T-cell (primary cell): ENCODE data around the gene PPP2R5E. TPM values are rescaled to one million over a fixed set of nuclear protein-coding genes. Genes with fewer than 3 reads are reported as not detected.

Source experiments
- ATAC-seq, 4 experiments: fragments of 200-7000 bp in 3 of 4; fragments of 150-1000 bp in 1 of 4; cut with Tn5 transposase; replicated peaks in 1 of 4; 1 replicate in 3 of 4; 2 replicates in 1 of 4; pipeline ENCODE4 v1.10.0; 2021; ENCODE audit warnings: moderate library complexity in 3 of 4, mild to moderate bottlenecking in 2 of 4, moderate number of reproducible peaks in 1 of 4
- CTCF ChIA-PET, 2 donors: fragments of 300-600 bp; sonication (Branson Sonifier 250); formaldehyde crosslinking; loops; one replicate each; lab custom pipeline; 2022; ENCODE audit warnings: antibody characterized with exemption in 2 of 2; lab: Charles Lee
- POLR2A ChIA-PET, 2 donors: fragments of 300-600 bp; sonication (Branson Sonifier 250); formaldehyde crosslinking; loops; one replicate each; lab custom pipeline; 2022; ENCODE audit warnings: antibody characterized with exemption in 2 of 2; lab: Charles Lee
- DNase-seq, 35 experiments: peaks; one replicate each; pipeline versions ENCODE4 v3.0.0 to v3.0.0-alpha.2; 2013 to 2023
- H3K27ac ChIP-seq: one replicate; pipeline ENCODE4 v1.5.1; 2013; ENCODE audit warnings: low read length
- H3K27me3 ChIP-seq, 2 experiments: replicated peaks in 1 of 2; 1 replicate in 1 of 2; 2 replicates in 1 of 2; pipeline versions ENCODE4 v1.6.1 to v1.7.0; 2013; ENCODE audit warnings: low read length in 1 of 2, mixed read lengths in 1 of 2; ENCODE audit not compliant: control insufficient read depth in 2 of 2, insufficient read depth in 2 of 2; ENCODE audit errors: extremely low read depth in 1 of 2
- H3K36me3 ChIP-seq, 2 donors: 1 replicate in 1 of 2; 2 replicates in 1 of 2; pipeline versions ENCODE4 v1.6.1 to v1.7.0; 2013; ENCODE audit warnings: low read length in 1 of 2; ENCODE audit not compliant: control insufficient read depth in 2 of 2, insufficient read depth in 1 of 2; ENCODE audit errors: extremely low read depth in 1 of 2
- H3K4me1 ChIP-seq, 2 experiments: 1 replicate in 1 of 2; 2 replicates in 1 of 2; pipeline versions ENCODE4 v1.6.1 to v1.7.0; 2013; ENCODE audit warnings: low read length in 2 of 2, mixed read lengths in 1 of 2; ENCODE audit not compliant: insufficient read depth in 2 of 2, control insufficient read depth in 1 of 2; ENCODE audit errors: extremely low read depth in 1 of 2
- H3K4me3 ChIP-seq, 2 donors: 1 replicate in 1 of 2; 2 replicates in 1 of 2; pipeline versions ENCODE4 v1.5.1 to v1.7.0; 2013; ENCODE audit warnings: mild to moderate bottlenecking in 2 of 2, low read length in 1 of 2, moderate library complexity in 1 of 2; ENCODE audit not compliant: control insufficient read depth in 1 of 2; ENCODE audit errors: extremely low read depth in 1 of 2
- H3K9me3 ChIP-seq: 2 replicates; pipeline ENCODE4 v1.7.0; 2013
- H3K27ac Mint-ChIP-seq, 2 donors: one replicate each; pipeline ENCODE4 v1.8.0; 2020 to 2021; ENCODE audit warnings: mild to moderate bottlenecking in 2 of 2, mixed read lengths in 2 of 2
- H3K27me3 Mint-ChIP-seq, 2 donors: one replicate each; pipeline ENCODE4 v1.8.0; 2021 to 2022; ENCODE audit warnings: mixed read lengths in 2 of 2
- H3K36me3 Mint-ChIP-seq: one replicate; pipeline ENCODE4 v1.8.0; 2021; ENCODE audit warnings: mixed read lengths
- H3K4me1 Mint-ChIP-seq, 3 donors: one replicate each; pipeline ENCODE4 v1.8.0; 2020 to 2022; ENCODE audit warnings: mixed read lengths in 3 of 3, mild to moderate bottlenecking in 1 of 3
- H3K4me3 Mint-ChIP-seq, 3 donors: one replicate each; pipeline ENCODE4 v1.8.0; 2020 to 2022; ENCODE audit warnings: mild to moderate bottlenecking in 3 of 3, mixed read lengths in 3 of 3, moderate library complexity in 3 of 3
- H3K9me3 Mint-ChIP-seq, 3 donors: one replicate each; pipeline ENCODE4 v1.8.0; 2020 to 2022; ENCODE audit warnings: mixed read lengths in 3 of 3
- WGBS: methylation state at CpG from one replicate; pipeline ENCODE4 v1.1.5; 2013; ENCODE audit warnings: missing lambda C conversion rate; ENCODE audit not compliant: insufficient coverage; 5-methylcytosine and 5-hydroxymethylcytosine counted together
- total RNA-seq, 35 experiments: library from RNA in 6 of 35; stranded (reverse) in 6 of 35; fragments of 120-200 nt in 1 of 35; gene quantifications; one replicate each; pipeline versions ENCODE4 v1.2.1 to v1.2.4 and lab custom pipeline; 2013 to 2026

The PPP2R5E gene
- total RNA-seq, 5 donors from 2014 or later (not counting 1 experiment from before 2014, with no cell fraction given) = 35.5 to 45.1 (median 40.6) TPM

DNA sequence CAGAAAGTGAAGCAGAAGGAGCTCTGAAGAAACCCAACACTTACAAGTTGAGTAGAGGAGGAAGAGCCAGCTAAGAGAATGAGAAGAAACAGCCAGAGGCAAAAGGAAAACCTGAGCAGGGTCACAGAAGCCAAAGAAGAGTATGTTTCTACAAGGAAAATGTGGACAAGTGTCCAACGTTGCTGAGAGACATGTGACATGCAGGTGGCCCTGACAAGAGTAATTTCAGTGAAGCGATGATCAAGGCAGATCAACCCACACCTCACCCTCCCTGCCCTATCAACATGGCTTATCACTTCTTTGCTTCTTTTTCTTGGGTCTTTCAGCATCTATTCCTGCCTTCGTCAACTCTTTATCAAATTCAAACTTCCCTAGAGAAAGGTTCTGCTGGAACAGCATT is 68.3 kb downstream of the PPP2R5E start:
- peaks cover 10 to 16% of the 10 kb centered on the region in 2 experiments for H3K4me1 ChIP-seq
- no peak overlapping the region for H3K27ac Mint-ChIP-seq
- DNase-seq (no peak), ATAC-seq (no peak)
- no peaks in the 10 kb centered on the region for H3K9me3 ChIP-seq
- ChIA-PET POLR2A (no interaction called here), CTCF (interaction anchor here in 1 of 2 donors (0.6 kb wide), 1 partner anchor 78 kb away, joined by 3 read pairs; no protein-coding TSS in a partner anchor)
- H3K36me3 Mint-ChIP-seq = no peaks in the 10 kb centered on the region
- H3K9me3 Mint-ChIP-seq = no peaks in the 10 kb centered on the region
- 83% methylated on average over 2 of the region's 3 CpGs for WGBS
- H3K27ac ChIP-seq = no peak overlapping the region
- no peaks in the 10 kb centered on the region for H3K27me3 ChIP-seq
- no peaks in the 10 kb centered on the region for H3K36me3 ChIP-seq
- no peak overlapping the region for H3K4me3 Mint-ChIP-seq
- H3K4me1 Mint-ChIP-seq = peaks cover 51 to 65% (median 63%) of the 10 kb centered on the region in 3 donors
- H3K27me3 Mint-ChIP-seq = no peaks in the 10 kb centered on the region
- H3K4me3 ChIP-seq = no peak overlapping the region

DNA sequence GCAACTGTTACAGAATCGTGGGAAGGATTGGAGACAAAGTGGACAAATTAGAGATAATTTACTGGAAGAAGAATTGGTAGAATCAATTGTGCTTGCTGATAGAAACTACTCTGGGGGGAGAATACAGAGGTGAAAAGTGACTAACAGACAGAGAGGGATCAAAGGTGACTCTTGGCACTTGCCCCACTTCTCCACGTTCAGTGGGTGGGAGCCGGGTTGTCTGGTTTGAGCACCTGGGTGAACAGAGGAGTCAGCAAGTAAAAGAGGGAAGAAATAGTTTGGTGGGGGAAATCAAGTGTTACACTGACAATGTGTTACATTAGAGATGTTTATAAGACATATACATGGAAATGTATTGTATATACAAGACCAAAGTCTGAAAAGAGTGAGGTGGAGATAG is 69.1 kb downstream of the PPP2R5E start:
- Mint-ChIP-seq H3K9me3 (no peaks in the 10 kb centered on the region), H3K4me3 (no peak overlapping the region), H3K27ac (no peak overlapping the region), H3K36me3 (no peaks in the 10 kb centered on the region), H3K27me3 (no peaks in the 10 kb centered on the region), H3K4me1 (peaks cover 49 to 64% (median 64%) of the 10 kb centered on the region in 3 donors)
- ATAC-seq (no peak), DNase-seq (no peak)
- ChIA-PET POLR2A (no interaction called here), CTCF (no interaction called here)
- WGBS = no CpG with 5 or more reads among the region's 3 CpGs
- no peaks in the 10 kb centered on the region for H3K36me3 ChIP-seq
- no peak overlapping the region for H3K4me3 ChIP-seq
- peaks cover 10 to 15% of the 10 kb centered on the region in 2 experiments for H3K4me1 ChIP-seq
- H3K27ac ChIP-seq = no peak overlapping the region
- no peaks in the 10 kb centered on the region for H3K27me3 ChIP-seq
- no peaks in the 10 kb centered on the region for H3K9me3 ChIP-seq

DNA sequence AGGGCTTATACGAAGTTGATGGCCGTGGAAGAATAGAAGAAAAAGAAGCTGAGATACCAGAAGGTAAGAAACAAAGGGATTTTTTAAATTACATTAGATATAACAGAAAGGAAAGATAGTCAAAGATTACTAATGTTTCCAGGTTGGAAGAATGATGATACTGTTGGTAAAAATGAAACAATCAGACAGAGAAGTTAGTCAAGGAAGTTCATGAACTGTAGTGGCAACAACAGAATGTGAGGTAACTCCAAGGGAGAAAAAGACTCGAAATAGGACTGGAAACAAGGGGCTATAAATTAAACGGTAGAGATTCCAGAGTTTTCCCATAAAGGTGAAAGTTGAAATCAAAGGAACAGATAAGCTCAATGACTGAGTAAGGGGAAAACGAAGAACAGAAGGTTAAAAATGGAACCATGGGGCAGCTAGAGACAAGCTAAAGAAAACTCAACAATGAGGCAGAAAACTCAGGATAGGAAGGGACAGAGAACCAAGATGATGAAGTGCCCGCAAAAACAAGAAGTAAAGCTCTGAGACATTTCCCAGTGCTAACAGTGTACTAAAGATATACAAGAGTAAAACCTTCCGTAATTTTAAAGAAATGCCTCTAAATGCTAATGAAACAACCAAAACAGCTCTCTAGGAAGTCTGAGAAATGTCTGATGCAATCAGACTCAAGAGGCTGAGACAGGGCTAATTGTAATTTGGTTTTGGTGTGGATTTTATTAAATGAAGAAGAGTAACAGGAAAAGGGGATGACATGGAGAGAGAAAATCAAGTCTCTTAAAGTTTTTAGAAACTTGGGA is 70.0 kb downstream of the PPP2R5E start:
- WGBS = 89% methylated on average over 3 of the region's 7 CpGs
- no peak for DNase-seq
- H3K27me3 Mint-ChIP-seq = no peaks in the 10 kb centered on the region
- H3K4me3 ChIP-seq = no peak overlapping the region
- POLR2A ChIA-PET = interaction anchor here in 1 of 2 donors (0.6 kb wide), 1 partner anchor 1869 kb away, joined by 3 read pairs; no protein-coding TSS in a partner anchor
- no peaks in the 10 kb centered on the region for H3K36me3 ChIP-seq
- no peaks in the 10 kb centered on the region for H3K9me3 Mint-ChIP-seq
- no peak overlapping the region for H3K27ac ChIP-seq
- no peak for ATAC-seq
- H3K27ac Mint-ChIP-seq = no peak overlapping the region
- H3K4me1 Mint-ChIP-seq = peaks cover 49 to 64% (median 64%) of the 10 kb centered on the region in 3 donors
- H3K9me3 ChIP-seq = no peaks in the 10 kb centered on the region
- no peaks in the 10 kb centered on the region for H3K36me3 Mint-ChIP-seq
- H3K4me1 ChIP-seq = peaks cover 8 to 16% of the 10 kb centered on the region in 2 experiments
- CTCF ChIA-PET = no interaction called here
- no peaks in the 10 kb centered on the region for H3K27me3 ChIP-seq
- H3K4me3 Mint-ChIP-seq = no peak overlapping the region

DNA sequence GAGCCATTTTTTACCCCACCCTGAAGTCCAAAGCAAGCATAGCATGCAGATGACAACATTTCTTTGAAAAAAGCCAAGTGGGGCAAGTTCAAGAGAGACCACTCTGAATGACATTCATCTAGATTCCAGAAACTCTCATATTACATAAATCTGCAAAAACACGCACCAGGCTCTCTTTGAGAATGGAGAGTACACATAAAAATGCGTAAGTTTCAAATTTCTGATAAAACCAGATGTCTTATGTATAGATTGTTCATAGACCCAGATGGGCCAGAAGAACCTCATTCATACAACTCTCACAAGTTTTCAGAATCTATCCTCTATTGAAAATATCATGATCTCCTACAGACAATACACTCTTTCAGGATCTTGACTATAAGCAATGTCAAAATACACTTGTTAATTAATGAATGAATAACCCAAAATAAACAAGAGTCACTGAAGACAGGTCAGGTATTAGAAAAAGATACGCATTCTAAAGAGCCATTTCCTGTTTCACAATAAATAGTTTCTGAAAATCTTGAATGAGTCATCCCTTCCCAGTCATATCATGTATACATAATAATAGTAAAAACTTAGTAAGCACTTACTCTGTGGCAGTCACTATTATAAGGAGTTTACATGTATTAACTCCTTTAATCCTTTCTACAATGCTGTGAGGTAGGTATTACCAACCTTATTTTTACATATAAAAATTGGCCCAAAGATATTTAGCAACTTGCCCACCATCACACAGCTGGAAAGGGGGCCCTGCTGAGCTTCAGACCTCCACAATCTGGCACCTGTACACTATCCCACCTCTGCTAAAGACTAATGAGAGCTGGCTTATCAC is 72.0 kb downstream of the PPP2R5E start:
- Histone ChIP-seq H3K36me3 (no peaks in the 10 kb centered on the region), H3K27me3 (no peaks in the 10 kb centered on the region), H3K4me1 (peaks cover 8 to 9% of the 10 kb centered on the region in 2 experiments), H3K4me3 (no peak overlapping the region), H3K27ac (no peak overlapping the region), H3K9me3 (no peaks in the 10 kb centered on the region)
- Mint-ChIP-seq H3K4me3 (peak overlapping the region in 1 of 3 donors; percentile 23), H3K4me1 (peaks cover 47 to 60% (median 58%) of the 10 kb centered on the region in 3 donors), H3K9me3 (no peaks in the 10 kb centered on the region), H3K27me3 (no peaks in the 10 kb centered on the region), H3K36me3 (peaks cover 4% of the 10 kb centered on the region), H3K27ac (peak overlapping the region; percentile 62 to 73)
- DNase-seq (peak in 1 of 35 experiments; percentile 13), ATAC-seq (peak in 2 of 4 experiments; percentile 66 to 80)
- WGBS = no CpG with 5 or more reads among the region's 3 CpGs
- ChIA-PET POLR2A (interaction anchor here in 1 of 2 donors (0.5 to 0.7 kb wide), 2 partner anchors 82 to 849 kb away, joined by 4 to 6 read pairs; no protein-coding TSS in a partner anchor), CTCF (no interaction called here)

DNA sequence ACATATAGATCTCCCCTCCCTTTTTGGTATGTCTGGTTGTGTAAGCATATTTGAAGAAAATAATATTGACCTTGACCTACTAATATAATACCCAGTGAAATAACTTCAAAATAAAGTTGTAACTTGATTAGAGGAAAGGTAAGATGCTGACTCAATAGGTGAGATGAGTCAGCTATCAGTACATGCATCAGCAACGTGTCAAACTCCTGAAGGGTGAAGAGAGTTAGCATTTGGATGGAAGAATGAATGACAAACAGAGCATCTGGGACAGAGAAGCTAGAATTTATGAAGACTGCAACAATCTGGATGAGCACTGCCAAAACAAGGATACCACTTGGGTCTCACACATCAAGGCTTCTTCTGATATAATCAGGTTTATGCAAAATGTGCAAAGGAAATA is 74.9 kb downstream of the PPP2R5E start:
- no peak overlapping the region for H3K4me3 ChIP-seq
- no peak overlapping the region for H3K27ac Mint-ChIP-seq

More for the DNA sequence above, 74.9 kb downstream of the PPP2R5E start:
- no peaks in the 10 kb centered on the region for H3K27me3 ChIP-seq
- Mint-ChIP-seq H3K27me3 (no peaks in the 10 kb centered on the region), H3K4me1 (peaks cover 50 to 53% (median 50%) of the 10 kb centered on the region in 3 donors), H3K9me3 (no peaks in the 10 kb centered on the region), H3K36me3 (peaks cover 13% of the 10 kb centered on the region), H3K4me3 (no peak overlapping the region)
- CTCF ChIA-PET = no interaction called here
- H3K27ac ChIP-seq = no peak overlapping the region
- no peaks in the 10 kb centered on the region for H3K36me3 ChIP-seq
- H3K4me1 ChIP-seq = peaks cover 6 to 8% of the 10 kb centered on the region in 2 experiments
- DNase-seq (no peak), ATAC-seq (no peak)
- H3K9me3 ChIP-seq = no peaks in the 10 kb centered on the region
- 22% methylated on average over 1 of the region's 1 CpG for WGBS
- POLR2A ChIA-PET = interaction anchor here in 1 of 2 donors (0.6 kb wide), 1 partner anchor 149 kb away, joined by 3 read pairs; no protein-coding TSS in a partner anchor
